SH-SY5Y (cell line): ENCODE results near the gene DPEP3.

Experiments
- GATA2 ChIP-seq: IDR thresholded peaks from 2 replicates; pipeline ENCODE4 v1.6.1; 2011; ENCODE audit warnings: mild to moderate bottlenecking, low read depth, low read length
- GATA3 ChIP-seq: IDR thresholded peaks from 2 replicates; pipeline ENCODE4 v1.6.1; 2011; ENCODE audit warnings: low read depth, mild to moderate bottlenecking, low read length, moderate library complexity

DPEP3 gene

GRCh38 chr16:67979955-67980678, at the start of gene DPEP3:
TSS of gene DPEP3 (minus strand) at chr16:67980499. CDS start at chr16:67980380, 119 bp downstream.
- TF ChIP-seq GATA3 (no peak), GATA2 (no peak)

GRCh38 chr16:68028996-68029395, 48.7 kb upstream of the DPEP3 start:
- TF ChIP-seq GATA2 (no peak), GATA3 (no peak)

GRCh38 chr16:68022728-68023537, 42.6 kb upstream of the DPEP3 start, which contains the start of the genes DDX28 and DUS2:
TSS of gene DDX28 (minus strand) at chr16:68023232. CDS start at chr16:68023202, 30 bp downstream.
TSS of gene DUS2 (plus strand) at chr16:68023284. CDS start at chr16:68038024, 14,740 bp downstream.
- no peak; the same call in 1 of the 2 replicates for TF ChIP-seq GATA2
- no peak for TF ChIP-seq GATA3

GRCh38 chr16:68022278-68022727, 42.0 kb upstream of the DPEP3 start:
- TF ChIP-seq GATA3 (no peak), GATA2 (no peak)

- no peak for TF ChIP-seq GATA2
- no peak for TF ChIP-seq GATA3
These were observed 41.2 kb upstream of the DPEP3 start for GRCh38 chr16:68021490-68021889.

- TF ChIP-seq GATA3 (no peak), GATA2 (no peak)
These were observed 38.9 kb upstream of the DPEP3 start for GRCh38 chr16:68019167-68019680.

- TF ChIP-seq GATA3 (no peak), GATA2 (no peak)
These were observed 35.4 kb upstream of the DPEP3 start, which contains the start of gene DPEP2NB for GRCh38 chr16:68015681-68016080. TSS of gene DPEP2NB (minus strand) at chr16:68015911. CDS start at chr16:68015770, 141 bp downstream.

GRCh38 chr16:68013440-68013839, 33.1 kb upstream of the DPEP3 start:
- no peak for TF ChIP-seq GATA3
- no peak for TF ChIP-seq GATA2

- TF ChIP-seq GATA2 (no peak), GATA3 (no peak)
These were observed 28.9 kb upstream of the DPEP3 start for GRCh38 chr16:68009157-68009735.

DNA sequence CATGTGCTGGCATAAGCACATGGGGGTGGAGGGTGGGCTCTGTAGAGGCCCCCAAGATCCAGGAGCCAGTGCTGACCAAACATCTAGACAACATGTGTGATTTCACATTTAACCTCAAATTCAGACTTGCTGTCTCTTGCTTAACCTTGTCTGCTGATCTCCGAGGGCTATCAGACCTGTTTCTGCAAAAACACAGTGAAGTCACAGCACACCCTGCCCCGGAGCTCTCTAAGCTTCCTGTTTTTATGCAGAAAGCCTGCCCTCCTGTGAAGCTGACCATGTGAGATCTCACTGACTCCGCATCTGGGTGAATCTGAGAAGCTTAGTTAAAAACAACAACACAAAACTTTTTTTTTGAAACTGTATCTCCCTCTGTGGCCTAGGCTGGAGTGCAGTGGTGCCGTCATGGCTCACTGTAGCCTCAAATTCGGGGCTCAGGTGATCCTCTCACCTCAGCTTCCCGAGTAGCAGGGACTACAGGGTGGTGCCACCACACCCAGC, 25.5 kb upstream of the DPEP3 start:
- TF ChIP-seq GATA2 = no peak
- TF ChIP-seq GATA3 = no peak

- TF ChIP-seq GATA2 = no peak
- TF ChIP-seq GATA3 = no peak
These were observed 24.9 kb upstream of the DPEP3 start for GRCh38 chr16:68005211-68005610.

DNA sequence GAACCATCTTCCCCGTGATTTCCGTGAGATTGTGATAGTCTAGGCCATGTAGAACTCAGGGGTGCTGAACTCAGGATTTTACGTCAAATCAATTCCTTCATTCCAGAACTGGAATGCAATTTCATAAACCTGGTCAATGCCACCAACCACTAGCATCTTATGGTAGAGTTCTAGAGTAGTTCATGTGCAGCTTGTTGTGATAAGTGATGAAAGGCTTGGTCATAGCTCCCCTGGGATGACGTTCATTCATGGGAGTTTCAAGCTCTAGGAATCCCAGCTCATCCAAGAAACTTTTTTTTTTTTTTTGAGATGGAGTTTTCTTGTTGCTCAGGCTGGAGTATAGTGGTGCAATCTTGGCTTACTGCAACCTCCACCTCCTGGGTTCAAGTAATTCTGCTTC, 22.7 kb upstream of the DPEP3 start:
- TF ChIP-seq GATA3 (no peak), GATA2 (no peak)

- no peak for TF ChIP-seq GATA2
- no peak for TF ChIP-seq GATA3
These were observed 20.2 kb upstream of the DPEP3 start for GRCh38 chr16:68000450-68000849.

- TF ChIP-seq GATA3 (no peak), GATA2 (no peak)
These were observed 19.7 kb upstream of the DPEP3 start for GRCh38 chr16:67999985-68000384.
